Measurements from ENCODE around the gene BRDT.

DNA sequence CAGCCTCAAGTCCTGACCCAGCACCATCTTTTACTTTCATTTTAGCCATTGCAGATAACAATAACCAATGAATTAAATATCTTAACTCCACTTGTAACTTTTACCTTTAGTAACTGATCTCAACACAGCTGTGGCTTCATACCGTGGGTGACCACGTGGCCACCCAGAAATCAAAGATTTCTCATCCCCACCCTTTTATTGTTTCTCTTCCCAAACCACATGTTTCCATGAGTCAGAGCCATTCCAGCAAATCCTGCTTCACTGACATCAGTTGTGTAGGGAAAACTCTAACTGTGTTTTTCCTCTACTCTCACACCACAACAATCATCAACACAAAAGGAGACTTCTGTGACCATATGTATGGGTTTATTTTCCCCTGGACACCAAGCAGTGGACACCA, 25.1 kb upstream of the BRDT start:
- TF ChIP-seq, protein P1, sequence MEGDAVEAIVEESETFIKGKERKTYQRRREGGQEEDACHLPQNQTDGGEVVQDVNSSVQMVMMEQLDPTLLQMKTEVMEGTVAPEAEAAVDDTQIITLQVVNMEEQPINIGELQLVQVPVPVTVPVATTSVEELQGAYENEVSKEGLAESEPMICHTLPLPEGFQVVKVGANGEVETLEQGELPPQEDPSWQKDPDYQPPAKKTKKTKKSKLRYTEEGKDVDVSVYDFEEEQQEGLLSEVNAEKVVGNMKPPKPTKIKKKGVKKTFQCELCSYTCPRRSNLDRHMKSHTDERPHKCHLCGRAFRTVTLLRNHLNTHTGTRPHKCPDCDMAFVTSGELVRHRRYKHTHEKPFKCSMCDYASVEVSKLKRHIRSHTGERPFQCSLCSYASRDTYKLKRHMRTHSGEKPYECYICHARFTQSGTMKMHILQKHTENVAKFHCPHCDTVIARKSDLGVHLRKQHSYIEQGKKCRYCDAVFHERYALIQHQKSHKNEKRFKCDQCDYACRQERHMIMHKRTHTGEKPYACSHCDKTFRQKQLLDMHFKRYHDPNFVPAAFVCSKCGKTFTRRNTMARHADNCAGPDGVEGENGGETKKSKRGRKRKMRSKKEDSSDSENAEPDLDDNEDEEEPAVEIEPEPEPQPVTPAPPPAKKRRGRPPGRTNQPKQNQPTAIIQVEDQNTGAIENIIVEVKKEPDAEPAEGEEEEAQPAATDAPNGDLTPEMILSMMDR (conservative IDR thresholded peaks at IDR 0.05) = no peak
- no peak for TF ChIP-seq ZFX (IDR thresholded peaks at IDR 0.05)

All from C4-2B (cell line).